Measurements from ENCODE around the gene TMEM72.

TMEM72 gene

DNA sequence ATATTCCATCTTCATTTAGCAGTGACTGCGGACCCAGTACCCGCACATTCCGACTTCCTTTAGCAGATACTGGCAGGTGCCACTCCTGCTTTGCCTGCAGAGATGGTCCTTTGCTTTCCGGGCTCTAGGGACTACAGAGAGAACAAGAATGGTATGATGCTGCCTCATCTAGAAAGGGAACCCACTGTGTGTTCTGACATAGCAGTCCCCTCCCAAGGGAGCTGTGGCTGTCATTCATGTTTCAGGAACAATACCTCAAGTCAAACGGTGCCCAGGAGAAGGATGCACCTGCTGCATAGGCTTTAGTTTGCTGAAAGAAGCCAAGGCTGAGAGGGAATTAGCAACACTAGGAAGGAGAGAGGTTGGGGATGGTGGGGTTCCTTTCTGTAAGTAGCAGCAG, 15.9 kb upstream of the TMEM72 start:
- DNase-seq (ENCODE audit: low read depth, low spot score), result no peak
- in situ Hi-C loops (cut with HindIII; ENCODE audit: low sequenced_read_pairs), result no loop called here
- TF ChIP-seq, protein P1, sequence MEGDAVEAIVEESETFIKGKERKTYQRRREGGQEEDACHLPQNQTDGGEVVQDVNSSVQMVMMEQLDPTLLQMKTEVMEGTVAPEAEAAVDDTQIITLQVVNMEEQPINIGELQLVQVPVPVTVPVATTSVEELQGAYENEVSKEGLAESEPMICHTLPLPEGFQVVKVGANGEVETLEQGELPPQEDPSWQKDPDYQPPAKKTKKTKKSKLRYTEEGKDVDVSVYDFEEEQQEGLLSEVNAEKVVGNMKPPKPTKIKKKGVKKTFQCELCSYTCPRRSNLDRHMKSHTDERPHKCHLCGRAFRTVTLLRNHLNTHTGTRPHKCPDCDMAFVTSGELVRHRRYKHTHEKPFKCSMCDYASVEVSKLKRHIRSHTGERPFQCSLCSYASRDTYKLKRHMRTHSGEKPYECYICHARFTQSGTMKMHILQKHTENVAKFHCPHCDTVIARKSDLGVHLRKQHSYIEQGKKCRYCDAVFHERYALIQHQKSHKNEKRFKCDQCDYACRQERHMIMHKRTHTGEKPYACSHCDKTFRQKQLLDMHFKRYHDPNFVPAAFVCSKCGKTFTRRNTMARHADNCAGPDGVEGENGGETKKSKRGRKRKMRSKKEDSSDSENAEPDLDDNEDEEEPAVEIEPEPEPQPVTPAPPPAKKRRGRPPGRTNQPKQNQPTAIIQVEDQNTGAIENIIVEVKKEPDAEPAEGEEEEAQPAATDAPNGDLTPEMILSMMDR (IDR thresholded peaks at IDR 0.05; ENCODE audit: low read depth, low read length), result no peak
- no peak overlapping the region for H3K4me3 ChIP-seq (ENCODE audit: low read depth, low read length)

- TF ChIP-seq, protein P1 (IDR thresholded peaks at IDR 0.05; ENCODE audit: low read depth, low read length), result no peak
- H3K4me3 ChIP-seq (ENCODE audit: low read depth, low read length), result no peak overlapping the region
- DNase-seq (ENCODE audit: low read depth, low spot score), result no peak
- in situ Hi-C loops (cut with HindIII; ENCODE audit: low sequenced_read_pairs), result no loop called here
These were observed 14.1 kb upstream of the TMEM72 start for GRCh38 chr10:44897049-44897448.

- H3K4me3 ChIP-seq (ENCODE audit: low read depth, low read length), result no peak overlapping the region
- TF ChIP-seq, protein P1 (IDR thresholded peaks at IDR 0.05; ENCODE audit: low read depth, low read length), result no peak
- DNase-seq (ENCODE audit: low read depth, low spot score), result no peak
- in situ Hi-C loops (cut with HindIII; ENCODE audit: low sequenced_read_pairs), result no loop called here
These were observed 12.5 kb upstream of the TMEM72 start for GRCh38 chr10:44898665-44899064.

- TF ChIP-seq, protein P1 (IDR thresholded peaks at IDR 0.05; ENCODE audit: low read depth, low read length), result no peak
- in situ Hi-C loops (cut with HindIII; ENCODE audit: low sequenced_read_pairs), result no loop called here
- DNase-seq (ENCODE audit: low read depth, low spot score), result no peak
- no peak overlapping the region for H3K4me3 ChIP-seq (ENCODE audit: low read depth, low read length)
These were observed 11.6 kb upstream of the TMEM72 start for GRCh38 chr10:44899450-44900080.

DNA sequence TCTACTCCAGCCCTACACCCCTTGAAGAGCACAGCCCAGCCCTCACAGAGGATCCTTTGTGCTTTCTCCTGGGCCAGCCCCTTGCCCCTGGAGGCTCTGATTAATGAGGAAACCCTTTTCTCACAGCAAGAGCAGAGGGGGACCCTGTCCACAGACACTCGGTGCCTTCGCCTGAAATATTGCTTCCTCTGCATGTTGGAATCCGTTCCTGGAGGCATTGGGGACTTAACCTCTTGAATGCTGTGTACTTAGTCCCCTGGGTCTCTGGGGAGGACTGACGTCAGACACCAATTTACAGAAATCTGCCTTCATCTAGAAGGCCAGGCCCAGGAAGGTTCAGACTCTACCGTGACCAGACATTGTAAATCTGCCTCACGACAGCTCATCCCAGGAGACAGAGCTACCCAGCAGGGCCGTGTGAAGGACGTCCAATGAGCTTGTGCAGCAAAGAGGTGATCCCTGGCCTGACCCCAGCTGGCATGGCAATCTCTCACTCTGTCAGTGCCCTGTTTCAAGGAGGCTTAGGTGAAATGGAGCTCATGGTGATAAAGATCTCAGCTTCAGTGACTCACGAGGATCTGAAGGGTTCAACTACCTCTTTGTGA, 8.1 kb upstream of the TMEM72 start:
- in situ Hi-C loops (cut with HindIII; ENCODE audit: low sequenced_read_pairs), result no loop called here
- TF ChIP-seq, protein P1 (IDR thresholded peaks at IDR 0.05; ENCODE audit: low read depth, low read length), result no peak
- DNase-seq (ENCODE audit: low read depth, low spot score), result no peak
- no peak overlapping the region for H3K4me3 ChIP-seq (ENCODE audit: low read depth, low read length)

- no peak overlapping the region for H3K4me3 ChIP-seq (ENCODE audit: low read depth, low read length)
- DNase-seq (ENCODE audit: low read depth, low spot score), result no peak
- TF ChIP-seq, protein P1 (IDR thresholded peaks at IDR 0.05; ENCODE audit: low read depth, low read length), result no peak
- in situ Hi-C loops (cut with HindIII; ENCODE audit: low sequenced_read_pairs), result no loop called here
These were observed 4.7 kb upstream of the TMEM72 start for GRCh38 chr10:44906486-44906885.
